Measurements from ENCODE around the gene NTM. TPM values are rescaled to one million over a fixed set of nuclear protein-coding genes. Genes with fewer than 3 reads are reported as not detected.

The NTM gene
- total RNA-seq, 1 experiment from 2014 or later = not detected

DNA sequence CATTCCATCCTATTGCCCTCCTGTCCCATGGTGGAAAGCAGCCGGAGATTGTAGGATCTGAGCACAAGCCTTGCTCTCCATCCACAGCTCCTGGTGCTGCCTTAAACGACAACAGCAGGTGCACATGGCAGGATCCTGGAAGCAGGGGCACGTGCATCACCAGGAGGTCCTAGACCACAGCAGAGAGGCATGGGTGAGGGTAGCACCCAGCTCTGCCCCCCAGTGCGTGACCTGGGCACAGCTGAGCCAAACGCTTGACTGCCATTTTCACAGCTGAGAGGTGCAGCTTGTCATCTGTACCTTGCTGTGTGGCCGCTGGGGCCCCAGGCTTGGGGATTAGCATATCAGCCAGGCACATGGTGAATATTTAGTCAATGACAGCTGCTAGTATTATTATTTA lies 92.7 kb downstream of the NTM start:
- Histone ChIP-seq H3K79me2 (ENCODE audit: insufficient read depth, low read length) (no peaks in the 10 kb centered on the region), H3K4me3 (replicated peaks in 1 of 2; ENCODE audit: low read depth in 1 of 2, low read length in 2 of 2) (no peak overlapping the region), H3K27ac (ENCODE audit: low read depth, low read length) (no peak overlapping the region), H3K4me2 (ENCODE audit: low read length) (no peak overlapping the region), H3K9me3 (ENCODE audit: control insufficient read depth in 1 of 2, insufficient read depth in 1 of 2, low read depth in 1 of 2, low read length in 2 of 2) (no peaks in the 10 kb centered on the region; a peak in 2 of 4 replicates), H3K9ac (ENCODE audit: low read length) (no peak overlapping the region), H3K9me2 (ENCODE audit: insufficient read depth) (no peaks in the 10 kb centered on the region), H3K27me3 (ENCODE audit: insufficient read depth, low read length) (no peaks in the 10 kb centered on the region), H2AFZ (ENCODE audit: low read depth, low read length, poor library complexity, severe bottlenecking) (no peak overlapping the region), H3K36me3 (ENCODE audit: control insufficient read depth in 1 of 2, insufficient read depth in 2 of 2, low read length in 2 of 2) (no peaks in the 10 kb centered on the region), H4K20me1 (ENCODE audit: insufficient read depth) (no peaks in the 10 kb centered on the region), H3K4me1 (ENCODE audit: control insufficient read depth in 1 of 2, insufficient read depth in 2 of 2, low read length in 2 of 2) (no peaks in the 10 kb centered on the region)
- intact Hi-C loops (cut with micrococcal nuclease) = no loop called here
- ChIA-PET RAD21 (ENCODE audit: low non-redundant PET in 1 of 2, low total read pairs in 2 of 2, uncharacterized antibody in 2 of 2, unreplicated experiment in 2 of 2) (no interaction called here), POLR2A (no interaction called here), CTCF (no interaction called here)
- ATAC-seq = no peak
- TF ChIP-seq ZNF274 (IDR thresholded peaks at IDR 0.05; ENCODE audit: low read depth, low read length) (no peak), ELF1 (IDR thresholded peaks at IDR 0.05; ENCODE audit: borderline replicate concordance, low read depth) (no peak), EGR1 (IDR thresholded peaks at IDR 0.05; ENCODE audit: low read depth) (no peak), EZH2phosphoT487 (IDR thresholded peaks at IDR 0.05; ENCODE audit: borderline replicate concordance) (no peak), FOSL1 (IDR thresholded peaks at IDR 0.05; ENCODE audit: low read depth) (no peak), CBX3 (IDR thresholded peaks at IDR 0.05; ENCODE audit: low read depth) (no peak), CEBPB (IDR thresholded peaks at IDR 0.05; ENCODE audit: low read depth) (no peak), JUND (IDR thresholded peaks at IDR 0.05) (no peak), ZFX (IDR thresholded peaks at IDR 0.05) (no peak), REST (IDR thresholded peaks at IDR 0.05; ENCODE audit: low read depth) (no peak), SRF (IDR thresholded peaks at IDR 0.05; ENCODE audit: low read depth) (no peak), SIN3A (IDR thresholded peaks at IDR 0.05; ENCODE audit: low read depth) (no peak), EZH2 (IDR thresholded peaks at IDR 0.05) (no peak), POLR2AphosphoS5 (IDR thresholded peaks at IDR 0.05; ENCODE audit: low read depth, low read length) (no peak), RAD21 (IDR thresholded peaks at IDR 0.05; ENCODE audit: low read depth) (no peak), TCF7L2 (IDR thresholded peaks at IDR 0.05; ENCODE audit: borderline replicate concordance, extremely low read depth, insufficient read depth, insufficient read length) (no peak), POLR2A (IDR thresholded peaks at IDR 0.05; ENCODE audit: borderline replicate concordance, extremely low read depth, insufficient read depth, insufficient read length) (no peak)
- TF ChIP-seq, protein P1, sequence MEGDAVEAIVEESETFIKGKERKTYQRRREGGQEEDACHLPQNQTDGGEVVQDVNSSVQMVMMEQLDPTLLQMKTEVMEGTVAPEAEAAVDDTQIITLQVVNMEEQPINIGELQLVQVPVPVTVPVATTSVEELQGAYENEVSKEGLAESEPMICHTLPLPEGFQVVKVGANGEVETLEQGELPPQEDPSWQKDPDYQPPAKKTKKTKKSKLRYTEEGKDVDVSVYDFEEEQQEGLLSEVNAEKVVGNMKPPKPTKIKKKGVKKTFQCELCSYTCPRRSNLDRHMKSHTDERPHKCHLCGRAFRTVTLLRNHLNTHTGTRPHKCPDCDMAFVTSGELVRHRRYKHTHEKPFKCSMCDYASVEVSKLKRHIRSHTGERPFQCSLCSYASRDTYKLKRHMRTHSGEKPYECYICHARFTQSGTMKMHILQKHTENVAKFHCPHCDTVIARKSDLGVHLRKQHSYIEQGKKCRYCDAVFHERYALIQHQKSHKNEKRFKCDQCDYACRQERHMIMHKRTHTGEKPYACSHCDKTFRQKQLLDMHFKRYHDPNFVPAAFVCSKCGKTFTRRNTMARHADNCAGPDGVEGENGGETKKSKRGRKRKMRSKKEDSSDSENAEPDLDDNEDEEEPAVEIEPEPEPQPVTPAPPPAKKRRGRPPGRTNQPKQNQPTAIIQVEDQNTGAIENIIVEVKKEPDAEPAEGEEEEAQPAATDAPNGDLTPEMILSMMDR (IDR thresholded peaks at IDR 0.05 in 2 of 3, conservative IDR thresholded peaks at IDR 0.05 in 1 of 3; ENCODE audit: borderline replicate concordance in 1 of 3, insufficient read depth in 1 of 3, low read depth in 2 of 3, low read length in 2 of 3) = no peak
- TF ChIP-seq, protein P2, sequence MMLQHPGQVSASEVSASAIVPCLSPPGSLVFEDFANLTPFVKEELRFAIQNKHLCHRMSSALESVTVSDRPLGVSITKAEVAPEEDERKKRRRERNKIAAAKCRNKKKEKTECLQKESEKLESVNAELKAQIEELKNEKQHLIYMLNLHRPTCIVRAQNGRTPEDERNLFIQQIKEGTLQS (IDR thresholded peaks at IDR 0.05) = no peak
- TF ChIP-seq, protein P3, sequence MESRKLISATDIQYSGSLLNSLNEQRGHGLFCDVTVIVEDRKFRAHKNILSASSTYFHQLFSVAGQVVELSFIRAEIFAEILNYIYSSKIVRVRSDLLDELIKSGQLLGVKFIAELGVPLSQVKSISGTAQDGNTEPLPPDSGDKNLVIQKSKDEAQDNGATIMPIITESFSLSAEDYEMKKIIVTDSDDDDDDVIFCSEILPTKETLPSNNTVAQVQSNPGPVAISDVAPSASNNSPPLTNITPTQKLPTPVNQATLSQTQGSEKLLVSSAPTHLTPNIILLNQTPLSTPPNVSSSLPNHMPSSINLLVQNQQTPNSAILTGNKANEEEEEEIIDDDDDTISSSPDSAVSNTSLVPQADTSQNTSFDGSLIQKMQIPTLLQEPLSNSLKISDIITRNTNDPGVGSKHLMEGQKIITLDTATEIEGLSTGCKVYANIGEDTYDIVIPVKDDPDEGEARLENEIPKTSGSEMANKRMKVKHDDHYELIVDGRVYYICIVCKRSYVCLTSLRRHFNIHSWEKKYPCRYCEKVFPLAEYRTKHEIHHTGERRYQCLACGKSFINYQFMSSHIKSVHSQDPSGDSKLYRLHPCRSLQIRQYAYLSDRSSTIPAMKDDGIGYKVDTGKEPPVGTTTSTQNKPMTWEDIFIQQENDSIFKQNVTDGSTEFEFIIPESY (IDR thresholded peaks at IDR 0.05; ENCODE audit: extremely low read depth, insufficient replicate concordance, low read length) = no peak
- BruUV-seq (replicated peaks) = no TSS peak
- no peak for DNase-seq (ENCODE audit: low read depth, low spot score)

Data from HCT116 (cell line).